Peyer's patch (tissue), 4 donors: ENCODE measurements around the gene ARMS2. TPM values are rescaled to one million over a fixed set of nuclear protein-coding genes. Genes with fewer than 3 reads are reported as not detected.

ENCODE experiments used
- DNase-seq, 3 donors: peaks; one replicate each; pipeline ENCODE4 v3.0.0-alpha.2; 2017 to 2019
- H3K27ac ChIP-seq, 4 donors: fragments of 200-600 bp; sonication (generic); one replicate each; pipeline ENCODE4 v1.5.1; 2016 to 2019
- H3K27me3 ChIP-seq, 2 donors: fragments of 200-600 bp; sonication (generic); one replicate each; pipeline ENCODE4 v1.5.1; 2019
- H3K36me3 ChIP-seq, 3 donors: fragments of 200-600 bp; sonication (generic); one replicate each; pipeline ENCODE4 v1.5.1; 2016 to 2019
- H3K4me1 ChIP-seq, 4 donors: fragments of 200-600 bp; sonication (generic); one replicate each; pipeline ENCODE4 v1.5.1; 2016 to 2019
- H3K4me3 ChIP-seq, 4 donors: fragments of 200-600 bp; sonication (generic); 1 replicate in 3 of 4; 2 replicates in 1 of 4; pipeline ENCODE4 v1.5.1; 2016 to 2019; ENCODE audit warnings: mild to moderate bottlenecking in 1 of 4
- H3K9me3 ChIP-seq, 4 donors: fragments of 200-600 bp; sonication (generic); one replicate each; pipeline ENCODE4 v1.5.1; 2016 to 2019; ENCODE audit warnings: mild to moderate bottlenecking in 1 of 4
- POLR2A ChIP-seq, 2 donors: fragments of 450-650 bp; IDR thresholded peaks; one replicate each; pipeline ENCODE4 v1.5.1; 2017; ENCODE audit warnings: antibody characterized with exemption in 2 of 2, mild to moderate bottlenecking in 2 of 2, moderate library complexity in 2 of 2
- total RNA-seq, 4 donors: library from RNA; depleted of rRNA; stranded (reverse); fragments of >200 nt; gene quantifications; one replicate each; pipeline ENCODE4 v1.1.0, GENCODE V29; 2016
- TF ChIP-seq, protein P1 (sequence below), 6 experiments: fragments of 450-650 bp in 4 of 6; fragments of 200-600 bp in 2 of 6; sonication (generic) in 1 of 6; IDR thresholded peaks; one replicate each; pipeline ENCODE4 v1.5.1; 2017 to 2019; ENCODE audit warnings: antibody characterized with exemption in 6 of 6, mild to moderate bottlenecking in 3 of 6, moderate library complexity in 1 of 6

Gene ARMS2
- total RNA-seq, 4 donors from 2014 or later: not detected

DNA sequence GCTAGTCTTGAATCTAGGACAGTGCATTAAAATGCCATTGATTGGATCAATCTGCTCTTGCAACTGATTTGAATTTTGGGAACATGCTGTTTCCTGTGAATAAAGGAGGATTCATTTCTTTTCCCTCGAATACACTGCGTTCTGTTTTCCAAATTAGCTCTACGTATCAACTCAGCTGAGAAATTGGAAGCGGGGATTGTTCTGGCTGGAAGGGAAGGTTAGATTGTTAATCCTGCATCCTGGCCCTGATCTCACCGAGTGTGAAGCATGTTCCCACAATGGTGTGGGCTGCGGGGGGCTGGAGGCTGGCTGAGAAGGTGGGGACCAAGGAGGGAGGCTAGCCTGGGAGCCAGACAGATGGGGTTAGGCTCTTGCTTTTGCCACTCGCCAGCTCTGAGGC is 24.5 kb downstream of the ARMS2 start:
- Histone ChIP-seq H3K4me3 (no peak overlapping the region), H3K9me3 (no peaks in the 10 kb centered on the region), H3K4me1 (peaks cover 0 to 21% (median 0%) of the 10 kb centered on the region in 4 donors), H3K27me3 (no peaks in the 10 kb centered on the region), H3K36me3 (no peaks in the 10 kb centered on the region), H3K27ac (no peak overlapping the region)
- peak in 1 of 3 donors; percentile 21 for DNase-seq
- TF ChIP-seq POLR2A (IDR thresholded peaks at IDR 0.05): no peak
- TF ChIP-seq, protein P1, sequence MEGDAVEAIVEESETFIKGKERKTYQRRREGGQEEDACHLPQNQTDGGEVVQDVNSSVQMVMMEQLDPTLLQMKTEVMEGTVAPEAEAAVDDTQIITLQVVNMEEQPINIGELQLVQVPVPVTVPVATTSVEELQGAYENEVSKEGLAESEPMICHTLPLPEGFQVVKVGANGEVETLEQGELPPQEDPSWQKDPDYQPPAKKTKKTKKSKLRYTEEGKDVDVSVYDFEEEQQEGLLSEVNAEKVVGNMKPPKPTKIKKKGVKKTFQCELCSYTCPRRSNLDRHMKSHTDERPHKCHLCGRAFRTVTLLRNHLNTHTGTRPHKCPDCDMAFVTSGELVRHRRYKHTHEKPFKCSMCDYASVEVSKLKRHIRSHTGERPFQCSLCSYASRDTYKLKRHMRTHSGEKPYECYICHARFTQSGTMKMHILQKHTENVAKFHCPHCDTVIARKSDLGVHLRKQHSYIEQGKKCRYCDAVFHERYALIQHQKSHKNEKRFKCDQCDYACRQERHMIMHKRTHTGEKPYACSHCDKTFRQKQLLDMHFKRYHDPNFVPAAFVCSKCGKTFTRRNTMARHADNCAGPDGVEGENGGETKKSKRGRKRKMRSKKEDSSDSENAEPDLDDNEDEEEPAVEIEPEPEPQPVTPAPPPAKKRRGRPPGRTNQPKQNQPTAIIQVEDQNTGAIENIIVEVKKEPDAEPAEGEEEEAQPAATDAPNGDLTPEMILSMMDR (IDR thresholded peaks at IDR 0.05): no peak

DNA sequence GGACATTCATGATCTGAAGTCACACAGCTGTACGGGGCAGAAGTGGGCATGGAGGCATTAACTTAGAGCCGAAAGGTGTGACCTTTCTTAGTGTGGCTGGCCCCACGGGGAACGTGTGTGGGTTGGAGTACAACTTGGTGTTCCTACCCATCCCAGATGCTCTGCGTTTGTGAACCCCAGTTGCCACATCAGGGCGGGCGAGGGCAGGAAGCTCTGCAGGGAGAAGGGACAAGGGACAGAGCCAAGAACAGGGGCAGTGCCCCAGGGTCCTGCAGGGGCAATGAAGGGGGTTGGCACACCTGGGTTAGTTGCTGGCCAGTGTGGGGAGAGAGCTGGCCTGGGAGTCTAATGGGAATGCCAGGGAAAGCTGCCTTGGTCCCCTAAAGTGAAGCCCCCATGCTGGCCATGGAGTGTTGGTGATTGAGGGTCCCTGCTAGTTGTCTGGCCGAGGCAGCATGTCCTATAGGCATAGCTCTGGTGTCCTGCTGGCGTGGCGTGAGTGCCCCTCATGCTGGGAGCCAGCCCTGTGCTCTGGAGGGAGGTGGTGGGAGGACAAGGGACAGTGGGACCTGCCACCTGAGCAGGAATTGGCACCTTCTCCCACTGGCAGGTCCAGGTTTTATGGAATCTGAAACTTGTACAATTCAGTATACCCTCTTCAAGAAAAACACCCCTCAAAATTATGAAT is 25.8 kb downstream of the ARMS2 start:
- DNase-seq: peak in 1 of 3 donors; percentile 35
- Histone ChIP-seq H3K9me3 (no peaks in the 10 kb centered on the region), H3K27ac (no peak overlapping the region), H3K27me3 (no peaks in the 10 kb centered on the region), H3K4me3 (no peak overlapping the region), H3K36me3 (no peaks in the 10 kb centered on the region), H3K4me1 (peaks cover 0 to 11% (median 0%) of the 10 kb centered on the region in 4 donors)
- TF ChIP-seq POLR2A (IDR thresholded peaks at IDR 0.05): no peak
- TF ChIP-seq, protein P1 (IDR thresholded peaks at IDR 0.05): no peak

DNA sequence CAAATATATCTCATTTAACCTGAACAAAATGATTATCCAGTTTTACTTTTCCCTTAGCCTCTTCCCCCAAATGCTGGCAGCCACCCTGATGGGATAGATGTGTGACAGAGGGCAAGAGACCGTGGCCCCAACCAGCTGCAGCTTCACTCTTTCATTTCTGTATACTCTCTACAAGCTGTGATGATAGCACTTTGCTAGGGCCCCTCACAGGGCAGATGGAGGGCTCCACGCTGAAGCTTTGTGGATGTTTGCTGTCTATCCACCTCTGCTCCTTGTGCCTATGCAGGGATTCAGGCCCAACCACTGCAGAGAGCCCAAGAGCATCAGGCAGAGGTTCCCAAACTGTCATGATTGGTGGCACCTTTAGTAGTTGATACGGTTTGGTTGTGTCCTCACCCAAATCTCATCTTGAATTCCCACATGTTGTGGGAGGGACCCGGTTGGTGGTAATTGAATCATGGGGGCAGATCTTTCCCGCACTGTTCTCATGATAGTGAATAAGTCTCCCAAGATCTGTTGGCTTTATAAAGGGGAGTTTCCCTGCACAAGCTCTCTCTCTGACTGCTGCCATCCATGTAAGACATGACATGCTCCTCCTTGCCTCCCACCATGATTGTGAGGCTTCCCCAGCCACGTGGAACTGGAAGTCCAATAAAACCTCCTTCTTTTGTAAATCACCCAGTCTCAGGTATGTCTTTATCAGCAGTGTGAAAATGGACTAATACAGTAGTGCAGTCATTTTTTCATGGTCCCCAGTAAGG is 27.0 kb downstream of the ARMS2 start:
- DNase-seq: peak in 1 of 3 donors; percentile 17
- no peak overlapping the region for H3K27ac ChIP-seq
- TF ChIP-seq, protein P1 (IDR thresholded peaks at IDR 0.05): no peak
- TF ChIP-seq POLR2A (IDR thresholded peaks at IDR 0.05): no peak
- no peaks in the 10 kb centered on the region for H3K9me3 ChIP-seq
- H3K4me3 ChIP-seq: no peak overlapping the region
- no peaks in the 10 kb centered on the region for H3K27me3 ChIP-seq
- no peaks in the 10 kb centered on the region for H3K36me3 ChIP-seq
- H3K4me1 ChIP-seq: peaks cover 0 to 14% (median 0%) of the 10 kb centered on the region in 4 donors

DNA sequence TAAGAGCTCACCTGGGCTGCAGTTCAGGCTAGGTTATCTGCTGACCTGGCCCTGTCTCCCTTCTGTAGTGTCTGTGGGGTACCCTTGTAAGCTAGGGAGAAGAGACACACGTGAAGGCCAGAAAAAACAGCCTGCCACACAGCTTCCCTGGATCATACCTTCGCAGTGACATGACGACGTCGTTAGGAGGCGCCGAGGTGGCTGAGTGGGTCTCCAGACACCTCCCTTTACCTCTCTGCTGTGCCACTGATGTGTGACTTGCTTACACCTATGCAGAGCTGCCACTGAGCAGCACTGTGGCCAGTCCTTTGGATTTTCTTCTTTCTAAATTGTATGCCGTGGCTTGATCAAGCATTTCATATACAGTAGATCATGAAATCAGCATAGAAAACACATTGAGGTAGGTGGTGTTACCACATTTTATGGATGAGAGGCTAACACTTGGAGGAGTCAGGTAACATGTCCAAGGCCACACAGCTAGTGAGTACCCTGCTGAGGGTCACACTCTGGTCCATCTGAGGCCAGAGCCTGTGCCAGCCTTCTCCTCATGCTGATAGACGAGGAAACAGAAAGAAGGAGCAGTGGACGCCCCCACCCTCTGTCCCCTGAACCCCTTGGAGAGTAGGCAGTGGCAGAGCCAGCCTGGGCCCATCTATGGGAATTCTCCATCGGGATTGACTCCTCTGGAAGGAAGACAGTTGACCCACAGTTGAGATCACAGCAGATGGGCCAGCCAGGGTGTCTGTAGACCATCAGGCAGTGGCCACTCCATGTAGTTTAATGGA is 30.0 kb downstream of the ARMS2 start:
- Histone ChIP-seq H3K36me3 (no peaks in the 10 kb centered on the region), H3K4me3 (no peak overlapping the region), H3K4me1 (peaks cover 0 to 27% (median 2%) of the 10 kb centered on the region in 4 donors), H3K27me3 (no peaks in the 10 kb centered on the region), H3K9me3 (no peaks in the 10 kb centered on the region), H3K27ac (no peak overlapping the region)
- TF ChIP-seq POLR2A (IDR thresholded peaks at IDR 0.05): no peak
- TF ChIP-seq, protein P1 (IDR thresholded peaks at IDR 0.05): no peak
- no peak for DNase-seq

DNA sequence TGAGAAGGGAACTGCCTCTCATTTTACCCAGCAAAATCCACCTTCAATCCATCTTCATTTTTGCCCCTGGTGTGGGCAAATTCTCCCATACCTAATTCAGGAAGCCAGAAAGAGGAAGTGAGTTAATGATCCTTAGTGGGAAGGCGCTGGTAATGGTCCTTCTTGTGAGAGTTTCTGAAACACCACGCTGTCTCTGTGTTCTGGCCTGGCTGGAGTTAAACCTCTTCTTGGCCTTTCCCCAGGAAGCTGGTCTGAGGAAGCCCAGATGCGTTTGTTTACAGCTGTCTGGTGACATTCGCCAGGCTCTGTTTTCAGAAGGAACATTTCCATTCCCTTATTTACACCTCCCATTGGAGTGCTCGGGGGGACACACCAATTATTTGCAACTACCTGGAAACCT is 31.2 kb downstream of the ARMS2 start:
- DNase-seq: no peak
- Histone ChIP-seq H3K27me3 (no peaks in the 10 kb centered on the region), H3K4me3 (no peak overlapping the region), H3K4me1 (peaks cover 0 to 27% (median 2%) of the 10 kb centered on the region in 4 donors), H3K36me3 (no peaks in the 10 kb centered on the region), H3K27ac (peak overlapping the region in 2 of 4 donors; percentile 7 to 56), H3K9me3 (no peaks in the 10 kb centered on the region)
- TF ChIP-seq, protein P1 (IDR thresholded peaks at IDR 0.05): no peak
- no peak for TF ChIP-seq POLR2A (IDR thresholded peaks at IDR 0.05)
